Stimulated activated CD8-positive, alpha-beta memory T cell treated with anti-CD3 and anti-CD28 coated beads, Interleukin-12 subunit alpha, Interleukin-12 subunit beta, amount 100 ng/mL, for 24 hours (primary cell): ENCODE data around the gene GRIP2.

ENCODE experiments used
- DNase-seq: peaks from one replicate; pipeline ENCODE4 v3.0.0-alpha.2; 2020; ENCODE audit errors: extremely low read depth

Gene GRIP2

DNA sequence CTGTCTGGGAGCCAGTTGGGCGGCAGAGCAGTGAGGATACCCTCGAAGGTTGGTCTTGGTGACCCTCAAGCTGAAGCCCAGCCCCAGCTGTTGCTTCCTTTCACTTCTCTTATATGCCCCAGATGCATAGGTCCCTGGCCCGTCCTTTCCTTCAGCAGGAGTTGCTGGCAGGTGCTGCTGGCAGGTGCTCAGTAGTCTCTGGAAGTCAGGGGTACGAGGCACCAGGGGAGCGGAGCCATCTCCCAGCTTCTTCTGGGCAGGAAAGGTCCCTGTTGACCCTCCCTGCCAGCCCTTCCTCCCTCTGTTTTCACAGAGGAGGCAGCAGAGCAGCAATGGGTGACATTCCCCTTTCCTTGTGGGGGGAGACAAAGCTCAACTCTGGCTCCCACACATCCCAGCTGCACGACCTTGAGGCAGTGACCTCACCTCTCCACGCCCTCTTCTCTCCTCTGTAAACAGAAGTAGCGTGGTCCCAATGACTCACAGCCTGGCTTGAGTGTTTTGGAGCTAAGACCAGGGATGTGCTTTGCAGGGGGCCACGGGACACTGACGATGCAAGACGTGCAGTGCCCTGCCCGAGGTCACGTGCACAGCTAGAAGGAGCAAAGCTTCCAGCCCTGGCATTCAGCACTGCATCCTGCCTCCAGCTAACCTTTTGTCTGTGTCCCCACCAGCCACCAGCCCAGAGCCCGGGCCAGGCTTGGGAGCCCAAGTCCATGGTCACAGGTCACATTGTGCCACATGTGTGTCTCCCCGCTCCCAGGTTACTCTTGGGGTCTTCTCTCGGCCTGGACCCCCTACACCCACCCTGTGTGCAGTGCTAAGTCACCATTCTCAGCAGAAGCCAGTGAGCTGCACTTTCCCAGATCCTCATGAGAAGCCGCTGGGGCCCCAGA lies 88.0 kb downstream of the GRIP2 start:
- no peak for DNase-seq

DNA sequence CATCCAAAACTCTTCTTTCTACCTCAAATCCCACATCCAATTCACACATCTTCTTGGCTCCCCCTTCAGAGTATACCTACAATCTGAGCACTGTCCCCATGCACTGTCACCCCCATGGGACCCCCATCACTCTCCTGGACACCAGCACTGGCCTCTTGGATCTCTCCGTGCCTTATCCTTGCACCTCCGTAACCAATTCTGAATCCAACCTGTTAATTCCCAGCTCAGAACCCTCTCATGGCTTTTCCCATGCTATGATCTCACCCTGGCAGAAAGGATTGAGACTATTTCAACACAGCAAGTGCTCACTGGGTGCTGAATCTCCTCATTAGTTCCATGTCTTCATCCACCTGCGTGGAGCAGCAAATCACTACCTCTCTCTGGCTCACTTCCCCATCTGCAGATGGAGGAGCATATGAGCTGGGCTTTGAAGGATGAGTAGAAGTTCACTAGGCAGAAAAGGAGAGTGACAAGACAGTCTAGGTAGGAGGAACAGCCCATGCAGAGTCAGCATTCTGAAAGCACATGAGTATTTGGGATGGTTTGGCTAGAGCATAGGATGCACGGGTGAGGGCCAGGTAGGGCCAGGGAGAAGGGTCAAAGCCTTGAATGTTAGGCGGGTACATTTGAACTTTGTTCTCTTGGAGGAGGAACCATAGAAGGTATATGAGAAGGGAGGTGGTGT lies 89.1 kb downstream of the GRIP2 start:
- DNase-seq: no peak

DNA sequence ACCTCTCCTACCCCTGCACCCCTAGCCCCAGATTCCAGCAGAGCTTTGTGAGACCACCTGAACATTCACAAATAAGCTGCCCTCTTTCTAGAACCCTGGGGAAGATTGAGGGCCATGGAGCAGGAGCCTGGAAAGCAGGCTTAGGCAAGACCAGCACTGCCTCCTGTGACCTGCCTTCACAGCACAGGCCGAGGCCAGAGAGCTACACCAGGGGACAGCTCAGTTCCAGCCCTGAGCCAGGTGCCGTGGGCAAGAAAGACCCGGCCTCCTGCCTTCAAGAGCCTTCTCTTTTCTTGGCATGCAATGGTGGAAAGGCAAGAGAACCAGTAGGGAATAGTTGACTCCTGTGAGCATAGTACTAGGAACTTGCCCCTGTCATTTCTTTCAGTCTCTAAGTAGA lies 89.6 kb downstream of the GRIP2 start:
- no peak for DNase-seq

DNA sequence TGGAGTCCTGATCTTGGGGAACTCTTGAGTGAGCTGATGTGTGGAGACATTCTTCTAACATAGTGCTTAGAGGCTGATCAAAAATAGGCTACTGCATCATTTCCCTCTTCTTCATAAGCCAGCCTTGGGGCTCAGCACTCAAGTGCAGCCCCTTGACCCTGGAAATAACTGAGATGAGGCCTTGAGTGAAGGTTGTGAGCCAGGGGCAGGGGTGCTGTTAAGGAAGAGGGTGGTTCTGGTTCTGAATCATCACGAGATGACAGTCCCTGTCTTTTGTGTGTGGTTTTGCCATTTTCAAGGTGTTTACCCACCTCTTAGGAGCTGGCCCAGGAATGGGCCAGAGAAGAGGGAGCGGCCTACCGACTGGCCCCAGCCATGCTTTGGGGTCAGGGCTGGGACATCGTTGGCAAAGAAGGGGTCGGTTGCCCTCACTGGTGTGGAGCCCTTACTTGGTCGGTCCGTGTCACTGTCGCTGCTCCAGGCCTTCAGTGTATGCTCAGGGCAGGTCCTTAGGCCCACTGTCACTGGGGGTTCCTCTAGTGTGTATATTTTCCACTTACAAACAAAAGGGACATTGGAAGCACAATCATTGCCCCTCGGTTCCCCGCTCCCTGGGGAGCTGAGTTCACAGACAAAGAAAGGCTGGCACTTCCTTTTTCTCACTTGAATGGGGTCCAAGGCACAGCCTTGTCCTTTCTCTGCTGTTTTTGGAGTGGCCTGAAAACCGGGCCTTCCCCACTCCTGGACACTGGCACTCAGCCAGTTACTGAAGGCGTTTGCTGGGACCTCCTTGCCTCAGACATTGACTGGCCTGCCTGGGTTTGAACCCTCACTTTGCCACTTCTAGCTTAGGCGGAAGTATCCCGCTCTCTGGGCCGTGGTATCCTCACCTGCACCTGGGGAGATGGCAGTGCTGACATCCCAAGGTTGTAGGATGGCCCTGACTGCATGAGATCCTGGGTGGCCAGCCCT lies 91.1 kb downstream of the GRIP2 start:
- DNase-seq: no peak

DNA sequence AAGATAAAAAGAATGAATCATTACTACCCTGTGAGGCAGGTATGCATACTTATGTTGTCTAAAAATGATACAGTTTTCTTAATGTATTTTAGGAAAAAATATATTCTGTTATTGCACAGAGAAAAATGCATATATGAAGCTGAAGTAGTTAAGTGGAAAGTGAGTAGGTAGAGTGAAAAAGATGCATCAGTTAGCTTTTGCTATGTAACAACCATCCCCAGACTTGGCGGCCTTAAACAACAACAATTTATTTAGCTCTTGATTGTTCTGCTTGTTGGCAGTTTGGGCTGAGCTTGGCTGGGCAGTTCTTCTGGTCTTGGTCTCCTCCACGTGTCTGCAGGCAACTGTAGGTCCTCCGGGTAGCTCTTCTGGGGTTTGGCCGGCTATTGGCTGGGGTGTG lies 92.1 kb downstream of the GRIP2 start:
- DNase-seq: no peak

DNA sequence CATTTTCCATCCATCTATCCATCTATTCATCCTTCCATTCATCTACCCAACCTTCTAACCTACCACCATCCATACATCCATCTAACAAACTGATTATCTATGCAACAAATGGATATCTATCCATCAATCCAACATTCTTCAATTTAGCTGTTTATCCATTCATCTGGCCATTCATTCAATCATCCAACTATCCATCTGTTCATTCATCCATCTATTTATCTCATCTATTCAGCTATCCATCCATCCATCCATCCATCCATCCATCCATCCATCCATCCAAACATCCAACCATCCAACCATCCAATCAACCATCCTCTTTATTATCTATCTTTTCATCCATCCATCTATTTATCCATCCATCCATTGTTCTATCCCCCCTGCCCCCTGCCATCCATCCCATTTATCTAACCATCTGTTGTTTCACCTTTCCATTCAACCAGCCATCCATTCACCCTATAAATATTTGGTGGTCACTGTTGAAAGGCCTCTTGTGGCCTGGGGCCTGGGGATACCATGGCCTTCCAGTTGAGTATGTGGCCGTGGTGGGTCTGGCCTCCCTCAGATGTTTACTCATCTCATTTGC lies 93.1 kb downstream of the GRIP2 start:
- DNase-seq: no peak

DNA sequence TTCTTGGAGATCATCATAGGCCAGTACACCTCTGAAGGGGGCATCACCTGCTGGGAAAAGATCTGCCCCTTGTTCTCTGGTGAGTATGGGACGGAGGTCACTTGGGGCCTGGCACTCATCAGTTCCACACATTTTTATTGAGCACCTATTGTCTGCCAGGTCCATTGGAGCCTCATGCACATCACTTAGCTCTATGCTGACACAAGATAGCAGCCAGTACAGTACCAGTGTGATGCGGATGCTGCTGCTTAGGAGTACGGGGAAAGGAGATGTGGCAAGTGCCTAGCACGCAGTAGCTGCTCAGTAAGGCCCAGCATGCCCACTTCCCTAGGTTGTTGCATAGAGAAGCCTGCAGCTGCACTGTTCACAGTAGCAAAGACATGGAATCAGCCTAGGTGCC lies 94.4 kb downstream of the GRIP2 start:
- no peak for DNase-seq

DNA sequence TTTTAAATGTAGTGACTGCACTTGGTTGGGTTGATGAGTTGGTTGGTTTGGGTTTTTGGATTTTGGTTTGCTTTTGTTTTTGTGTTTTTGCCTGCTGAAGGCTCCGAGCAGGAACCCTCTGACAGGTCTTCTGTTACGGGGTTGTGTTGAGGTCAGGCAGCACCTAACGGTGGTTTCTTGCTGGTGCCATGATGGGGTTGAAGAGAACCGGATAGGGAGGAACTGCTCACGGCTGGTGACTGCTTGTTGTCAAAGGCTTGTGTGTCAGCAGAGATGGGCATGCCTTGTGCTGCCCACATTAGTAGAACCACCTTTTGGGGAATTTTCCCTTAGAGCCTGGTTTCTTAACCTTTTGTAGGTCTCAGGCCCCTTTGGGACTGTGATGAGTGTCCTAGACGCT lies 95.8 kb downstream of the GRIP2 start:
- no peak for DNase-seq

DNA sequence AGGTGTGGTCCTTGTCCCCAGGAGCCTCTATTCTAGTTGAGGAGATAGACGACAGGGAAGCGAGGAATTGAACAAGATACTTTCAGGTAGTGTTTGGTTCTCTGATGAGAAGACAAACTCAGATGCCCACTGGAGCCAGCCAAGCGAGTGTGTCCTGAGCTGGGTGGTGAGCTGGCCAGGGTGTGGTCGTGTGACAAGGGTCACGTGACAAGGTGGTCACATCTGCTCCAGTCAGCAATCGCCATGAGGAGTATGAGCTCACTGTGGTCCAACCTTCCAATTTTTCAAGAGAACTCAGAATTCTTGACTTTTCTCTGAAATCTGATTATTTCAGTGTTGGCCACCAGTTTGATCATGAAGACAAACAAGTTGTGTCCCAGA lies 98.2 kb downstream of the GRIP2 start:
- DNase-seq: no peak

DNA sequence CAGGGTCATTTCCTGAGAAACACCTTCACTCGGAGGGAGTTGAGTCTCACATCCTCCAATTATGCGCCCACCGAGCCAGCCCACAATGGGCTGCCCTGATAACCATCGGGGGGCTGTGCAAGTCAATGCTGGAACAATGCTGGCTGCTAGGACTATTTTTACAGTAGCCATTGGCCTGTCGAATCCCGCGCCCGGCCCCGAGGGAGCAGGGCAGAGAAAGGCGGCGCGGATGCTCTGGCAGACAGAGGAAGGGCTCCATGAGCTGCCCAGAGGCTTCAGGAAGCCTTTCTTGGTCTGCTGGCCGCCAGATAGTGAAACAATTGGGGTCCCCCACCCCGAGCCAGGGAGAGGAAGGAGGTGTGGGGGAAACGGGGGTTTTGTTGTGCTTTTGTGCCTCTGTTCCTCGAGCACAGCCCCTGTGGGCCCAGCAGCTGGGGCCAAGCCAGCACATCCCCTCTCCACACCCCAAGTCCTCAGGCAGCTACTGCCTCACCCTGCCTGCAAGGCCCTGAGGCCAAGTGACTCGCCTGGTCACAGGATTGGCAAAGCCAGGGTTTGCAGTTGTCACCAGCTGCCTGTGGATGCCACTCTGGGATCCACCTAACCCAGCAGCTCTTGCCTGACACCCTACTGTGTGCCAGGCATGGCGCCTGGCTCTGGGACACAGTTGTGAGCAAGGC lies 98.8 kb downstream of the GRIP2 start:
- DNase-seq: no peak

DNA sequence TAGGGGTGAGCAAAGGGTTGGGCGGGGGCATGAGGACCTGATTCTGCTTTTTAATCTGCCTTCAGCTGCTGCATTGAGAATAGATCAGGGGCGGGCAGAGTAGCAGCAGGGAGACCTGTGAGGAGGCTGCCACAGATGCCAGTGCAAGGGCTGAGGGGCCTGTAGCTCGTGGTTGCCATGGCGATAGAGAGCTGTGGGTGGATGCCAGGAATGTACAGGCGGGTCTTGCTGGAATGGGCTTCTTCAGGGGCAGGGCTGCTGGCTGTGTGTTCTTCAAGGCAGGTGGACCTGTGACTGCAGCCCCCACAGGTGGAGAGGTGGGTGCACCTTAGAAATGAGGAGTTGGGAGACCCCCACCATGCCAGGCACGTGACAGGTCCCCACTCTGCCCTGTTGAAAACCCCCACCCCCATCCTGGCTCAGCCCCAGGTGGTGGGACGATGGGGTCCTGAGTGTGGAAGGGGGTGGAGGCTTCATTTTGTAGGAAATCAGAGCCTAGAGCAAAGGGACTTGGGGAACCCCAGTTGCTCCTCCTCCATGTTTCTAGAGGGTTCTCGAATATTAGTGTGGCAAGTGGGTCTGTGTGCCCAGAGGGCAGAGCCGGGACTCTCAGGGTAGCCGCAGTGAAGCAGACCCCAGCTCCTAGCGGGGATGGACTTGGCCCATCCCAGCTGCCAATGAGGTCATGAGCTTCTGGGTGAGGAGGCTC lies 99.5 kb downstream of the GRIP2 start:
- DNase-seq: no peak

DNA sequence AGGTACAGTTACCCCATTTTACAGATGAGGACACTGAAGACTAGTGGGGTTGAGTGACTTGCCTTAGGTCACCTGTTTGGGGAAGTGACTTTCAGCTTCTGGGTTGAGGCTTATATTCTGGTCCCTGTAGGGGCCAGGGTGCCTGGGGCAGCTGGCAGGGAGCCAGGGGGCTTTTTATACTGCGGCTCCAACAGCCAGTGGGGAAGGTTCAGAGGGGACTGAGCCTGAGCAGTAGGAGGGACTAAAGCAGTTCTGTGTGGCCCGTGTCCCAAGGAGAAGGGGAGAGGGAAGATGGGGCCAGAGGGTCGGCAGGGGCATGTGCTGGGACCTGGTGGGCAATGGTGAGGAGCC lies 100.0 kb downstream of the GRIP2 start:
- no peak for DNase-seq

DNA sequence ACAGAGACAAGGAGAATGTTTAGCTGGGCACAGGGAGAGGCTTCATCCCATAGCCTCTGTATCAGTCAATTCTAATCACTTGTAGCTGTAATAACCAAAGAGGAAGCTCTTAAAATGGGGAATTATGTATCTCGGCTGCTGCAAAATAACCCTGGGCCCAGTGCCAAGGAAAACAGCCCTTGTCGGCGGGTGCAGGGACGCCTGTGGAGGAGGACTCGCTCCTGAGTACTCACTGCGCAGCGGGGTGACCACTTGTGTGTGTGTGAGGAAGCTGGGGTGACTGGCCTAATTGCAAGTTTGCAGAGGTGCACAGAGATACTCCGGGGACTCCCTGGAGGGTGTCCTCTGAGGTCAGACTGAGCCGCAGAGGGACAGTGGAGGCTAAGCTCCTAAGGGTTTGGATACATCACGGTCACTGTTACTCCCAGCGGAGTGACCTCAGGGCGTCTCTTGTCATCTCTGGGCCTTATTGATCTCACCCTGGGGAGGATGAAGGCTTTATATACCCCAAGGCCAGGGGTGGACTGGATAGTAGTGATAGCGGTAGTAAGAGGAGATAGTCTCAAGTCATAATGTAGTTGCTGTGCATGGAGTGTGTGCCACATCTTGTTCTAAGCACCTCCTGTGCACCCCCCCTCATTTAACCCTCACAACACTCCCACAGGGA lies 100.5 kb downstream of the GRIP2 start:
- no peak for DNase-seq
